GM21723 (cell line): ENCODE measurements around the gene CALN1.

ENCODE experiments used
- ATAC-seq: cut with Tn5 transposase; IDR thresholded peaks from one replicate; pipeline ENCODE4 v1.9.1; 2021; ENCODE audit warnings: mild to moderate bottlenecking, moderate library complexity; ENCODE audit not compliant: unreplicated experiment

CALN1 gene

GRCh38 chr7:71904484-71904883, 507.7 kb downstream of the CALN1 start:
- ATAC-seq, result no peak

GRCh38 chr7:71900556-71900955, 511.6 kb downstream of the CALN1 start:
- no peak for ATAC-seq

GRCh38 chr7:71896535-71896934, 515.6 kb downstream of the CALN1 start:
- ATAC-seq, result no peak

GRCh38 chr7:71886046-71886445, 526.1 kb downstream of the CALN1 start:
- ATAC-seq, result no peak

- no peak for ATAC-seq
These were observed 526.7 kb downstream of the CALN1 start for GRCh38 chr7:71885487-71885886.

- ATAC-seq, result no peak
These were observed 528.7 kb downstream of the CALN1 start for GRCh38 chr7:71883415-71883814.

GRCh38 chr7:71871446-71871845, 540.7 kb downstream of the CALN1 start:
- ATAC-seq, result no peak

GRCh38 chr7:71870812-71871211, 541.3 kb downstream of the CALN1 start:
- no peak for ATAC-seq

- no peak for ATAC-seq
These were observed 543.3 kb downstream of the CALN1 start for GRCh38 chr7:71868797-71869196.

GRCh38 chr7:71867626-71868025, 544.5 kb downstream of the CALN1 start:
- no peak for ATAC-seq

- no peak for ATAC-seq
These were observed 547.0 kb downstream of the CALN1 start for GRCh38 chr7:71865172-71865571.

GRCh38 chr7:71864130-71864529, 548.0 kb downstream of the CALN1 start:
- no peak for ATAC-seq

GRCh38 chr7:71860572-71860971, 551.6 kb downstream of the CALN1 start:
- no peak for ATAC-seq

- no peak for ATAC-seq
These were observed 554.8 kb downstream of the CALN1 start for GRCh38 chr7:71857338-71857737.

GRCh38 chr7:71854546-71855397, 557.4 kb downstream of the CALN1 start:
- no peak for ATAC-seq

- no peak for ATAC-seq
These were observed 560.2 kb downstream of the CALN1 start for GRCh38 chr7:71851776-71852498.

- no peak for ATAC-seq
These were observed 566.0 kb downstream of the CALN1 start for GRCh38 chr7:71846160-71846559.

- no peak for ATAC-seq
These were observed 568.5 kb downstream of the CALN1 start for GRCh38 chr7:71843676-71844075.

- ATAC-seq, result no peak
These were observed 569.4 kb downstream of the CALN1 start for GRCh38 chr7:71842786-71843185.

GRCh38 chr7:71842381-71842780, 569.8 kb downstream of the CALN1 start:
- ATAC-seq, result no peak

GRCh38 chr7:71835056-71835455, 577.1 kb downstream of the CALN1 start:
- no peak for ATAC-seq

GRCh38 chr7:71829515-71829914, 582.6 kb downstream of the CALN1 start:
- ATAC-seq, result no peak
